HepG2 (cell line): ENCODE data around the gene WNT6. TPM values are rescaled to one million over a fixed set of nuclear protein-coding genes. Genes with fewer than 3 reads are reported as not detected.

ENCODE experiments used
- ATAC-seq: fragments of 200-7000 bp; cut with Tn5 transposase; 3 replicates; pipeline ENCODE4 v1.9.1; 2020; ENCODE audit warnings: mild to moderate bottlenecking, moderate library complexity
- BruUV-seq: library from RNA; stranded (reverse); fragments of 400-500 nt; replicated peaks from 2 replicates; lab custom pipeline; 2021; lab: Mats Ljungman, UMichigan
- CTCF ChIA-PET: fragments of 300-600 bp; formaldehyde crosslinking; extraction: SDS; loops from one replicate; lab custom pipeline; 2021; ENCODE audit warnings: low total read pairs, inconsistent platforms, low intra/inter-chr PET ratio; lab: Yijun Ruan, JAX
- POLR2A ChIA-PET: fragments of 350-600 bp; sonication (Branson Sonifier 250); formaldehyde crosslinking; loops from one replicate; lab custom pipeline; 2020; ENCODE audit warnings: antibody characterized with exemption, inconsistent platforms; lab: Yijun Ruan, JAX
- DNase-seq: peaks from one replicate; pipeline ENCODE4 v3.0.0-alpha.2; 2015; ENCODE audit warnings: low spot score
- FAIRE-seq: peaks from 3 replicates; lab custom pipeline; 2011; peaks lifted over from hg19 to GRCh38; lab: Jason Lieb, UNC
- H2AFZ ChIP-seq: one replicate; pipeline ENCODE4 v1.6.1; 2011; ENCODE audit warnings: low read length, inconsistent platforms
- H3K27ac ChIP-seq: fragments of 300-600 bp; 3 replicates; pipeline ENCODE4 v1.8.0; 2011; ENCODE audit warnings: mixed run types, mild to moderate bottlenecking, mixed read lengths, low read length, inconsistent platforms; ENCODE audit not compliant: insufficient read depth; ENCODE audit errors: extremely low read length
- H3K27me3 ChIP-seq, 2 experiments: fragments of 200-600 bp in 1 of 2; 2 replicates in 1 of 2; 3 replicates in 1 of 2; pipeline versions ENCODE4 v1.6.0 to v1.8.0; 2011; ENCODE audit warnings: low read length in 2 of 2, mild to moderate bottlenecking in 2 of 2, moderate library complexity in 2 of 2, inconsistent platforms in 1 of 2; ENCODE audit not compliant: insufficient read depth in 2 of 2, control insufficient read depth in 1 of 2
- H3K36me3 ChIP-seq, 2 experiments: fragments of 200-600 bp in 1 of 2; replicated peaks in 1 of 2; 2 replicates in 1 of 2; 3 replicates in 1 of 2; pipeline versions ENCODE4 v1.5.1 to v1.8.0; 2011; ENCODE audit warnings: low read length in 2 of 2, inconsistent platforms in 1 of 2; ENCODE audit not compliant: insufficient read depth in 2 of 2, control insufficient read depth in 1 of 2
- H3K4me1 ChIP-seq: 2 replicates; pipeline ENCODE4 v1.5.1; 2012; ENCODE audit warnings: low read length, inconsistent platforms; ENCODE audit not compliant: insufficient read depth
- H3K4me2 ChIP-seq: 2 replicates; pipeline ENCODE4 v1.6.0; 2011; ENCODE audit warnings: low read depth, low read length, inconsistent platforms
- H3K4me3 ChIP-seq, 3 experiments: fragments of 200-600 bp in 1 of 3; sonication (generic), shearing (Covaris generic) in 1 of 3; replicated peaks in 1 of 3; 2 replicates each; pipeline ENCODE4 v1.5.1; 2011 to 2016; ENCODE audit warnings: low read length in 3 of 3, inconsistent platforms in 2 of 3, low read depth in 2 of 3, mild to moderate bottlenecking in 2 of 3, control low read depth in 1 of 3, mixed read lengths in 1 of 3; ENCODE audit not compliant: insufficient read depth in 1 of 3
- H3K79me2 ChIP-seq: one replicate; pipeline ENCODE4 v1.6.1; 2011; ENCODE audit warnings: low read length, inconsistent platforms; ENCODE audit not compliant: insufficient read depth
- H3K9ac ChIP-seq: 2 replicates; pipeline ENCODE4 v1.6.0; 2011; ENCODE audit warnings: mild to moderate bottlenecking, low read depth, low read length, inconsistent platforms; ENCODE audit not compliant: insufficient read depth
- H3K9me3 ChIP-seq: 2 replicates; pipeline ENCODE4 v1.5.1; 2012; ENCODE audit warnings: mild to moderate bottlenecking, low read length
- H4K20me1 ChIP-seq: 2 replicates; pipeline ENCODE4 v1.6.0; 2011; ENCODE audit warnings: inconsistent platforms, mild to moderate bottlenecking, low read length, moderate library complexity; ENCODE audit not compliant: insufficient read depth
- ZEB1 ChIP-seq: IDR thresholded peaks from 2 replicates; pipeline ENCODE4 v1.6.1; 2012; ENCODE audit warnings: mild to moderate bottlenecking, low read depth, inconsistent platforms; ENCODE audit not compliant: insufficient replicate concordance
- ZNF75D ChIP-seq: sonication (generic); formaldehyde crosslinking; IDR thresholded peaks from 2 replicates; pipeline ENCODE4 v1.8.1; 2023; ENCODE audit warnings: missing genetic modification reagents, mild to moderate bottlenecking, borderline replicate concordance
- ZNF83 ChIP-seq: sonication (generic); formaldehyde crosslinking; IDR thresholded peaks from 2 replicates; pipeline ENCODE4 v1.4.0; 2020; ENCODE audit warnings: missing genetic modification reagents, mild to moderate bottlenecking, borderline replicate concordance
- WGBS: methylation state at CpG from one replicate; pipeline ENCODE4 v1.1.6; 2017; ENCODE audit warnings: low lambda C conversion rate; 5-methylcytosine and 5-hydroxymethylcytosine counted together
- in situ Hi-C: cut with HindIII; loops from 2 replicates; pipeline ENCODE4 v1.10.0; 2017; ENCODE audit warnings: low pct_unique_long_range_greater_than_20kb; ENCODE audit not compliant: extremely low pct_ligation_motif_present
- intact Hi-C: fragments of 100-400 bp; cut with micrococcal nuclease; formaldehyde crosslinking; loops from one replicate; pipeline ENCODE4 v1.10.0; 2022; ENCODE audit not compliant: unreplicated experiment
- polyA plus RNA-seq, 8 experiments: library from polyadenylated mRNA; depleted of rRNA in 3 of 8; stranded (reverse) in 7 of 8; unstranded in 1 of 8; fragments of >200 nt; fragmentation: Illumina TruSeq in 4 of 8; extraction: Trizol in 4 of 8; gene quantifications; 2 replicates each; pipeline versions ENCODE4 v1.2.1 to v1.2.3, GENCODE V29; 2011 to 2016; ENCODE audit warnings: low read depth in 4 of 8, missing spikeins in 1 of 8, mixed read lengths in 1 of 8; ENCODE audit not compliant: insufficient read depth in 1 of 8
- total RNA-seq, 5 experiments: library from RNA; depleted of rRNA; stranded (reverse); fragments of >200 nt; fragmentation: Illumina TruSeq; extraction: Trizol; gene quantifications; 2 replicates each; pipeline ENCODE4 v1.2.3, GENCODE V29; 2016; ENCODE audit warnings: low read depth in 1 of 5
- TF ChIP-seq, protein P1 (sequence below): sonication (generic); formaldehyde crosslinking; IDR thresholded peaks from 2 replicates; pipeline ENCODE4 v1.4.0; 2020; ENCODE audit warnings: mild to moderate bottlenecking, missing genetic modification reagents
- TF ChIP-seq, protein P2 (sequence below): IDR thresholded peaks from 2 replicates; pipeline ENCODE4 v1.6.1; 2016; ENCODE audit warnings: missing biosample characterization, missing genetic modification reagents, low read depth

Gene WNT6
- total and polyA plus RNA-seq, 2 of the 13 experiments (the other 11 are each of a cell fraction or from before 2014, with no cell fraction given): 0.20 TPM; not detected in 1

DNA sequence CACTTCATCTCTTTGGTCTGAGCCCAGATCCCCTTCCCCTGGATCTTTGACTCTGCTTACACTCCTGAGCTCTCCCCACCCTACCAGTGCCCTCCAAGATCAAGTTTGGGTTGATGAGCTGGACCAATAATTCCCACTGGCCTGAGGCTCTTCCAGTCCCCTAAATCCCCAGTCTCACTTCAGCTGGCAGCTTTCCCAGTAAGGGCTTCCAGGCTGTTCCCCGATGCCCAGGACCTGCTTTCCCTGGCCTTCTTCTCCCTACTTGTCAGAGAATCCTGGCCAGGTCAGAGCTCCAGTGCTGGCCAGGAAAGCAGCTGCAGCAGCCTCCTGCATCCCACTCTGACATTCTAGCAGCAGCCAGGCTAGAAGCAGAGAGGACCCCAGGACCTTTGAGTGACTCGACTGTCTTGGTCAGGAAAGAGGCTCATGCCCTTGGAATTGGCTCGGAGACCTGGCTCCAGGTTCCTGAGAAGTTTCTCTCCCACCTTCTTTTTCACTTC lies 3.5 kb downstream of the WNT6 start:
- Histone ChIP-seq H3K36me3 (no peaks in the 10 kb centered on the region), H2AFZ (no peak overlapping the region), H3K9me3 (no peaks in the 10 kb centered on the region), H3K79me2 (no peaks in the 10 kb centered on the region), H3K4me3 (no peak overlapping the region), H3K27ac (no peak overlapping the region), H3K27me3 (peaks cover 14 to 81% of the 10 kb centered on the region in 2 experiments), H3K4me1 (peaks cover 27% of the 10 kb centered on the region), H3K4me2 (no peak overlapping the region), H3K9ac (no peak overlapping the region), H4K20me1 (no peaks in the 10 kb centered on the region; the same call in 1 of the 2 replicates)
- ChIA-PET CTCF (no interaction called here), POLR2A (no interaction called here)
- no peak for ATAC-seq
- 16% methylated on average over 3 of the region's 3 CpGs for WGBS
- in situ Hi-C loops (no loop called here), intact Hi-C loops (loop anchor here (10.0 kb wide), 2 partner anchors 92 to 122 kb away; partner anchors contain the start of genes CDK5R2 and FEV)
- DNase-seq: no peak
- no peak for FAIRE-seq
- TF ChIP-seq, protein P1, sequence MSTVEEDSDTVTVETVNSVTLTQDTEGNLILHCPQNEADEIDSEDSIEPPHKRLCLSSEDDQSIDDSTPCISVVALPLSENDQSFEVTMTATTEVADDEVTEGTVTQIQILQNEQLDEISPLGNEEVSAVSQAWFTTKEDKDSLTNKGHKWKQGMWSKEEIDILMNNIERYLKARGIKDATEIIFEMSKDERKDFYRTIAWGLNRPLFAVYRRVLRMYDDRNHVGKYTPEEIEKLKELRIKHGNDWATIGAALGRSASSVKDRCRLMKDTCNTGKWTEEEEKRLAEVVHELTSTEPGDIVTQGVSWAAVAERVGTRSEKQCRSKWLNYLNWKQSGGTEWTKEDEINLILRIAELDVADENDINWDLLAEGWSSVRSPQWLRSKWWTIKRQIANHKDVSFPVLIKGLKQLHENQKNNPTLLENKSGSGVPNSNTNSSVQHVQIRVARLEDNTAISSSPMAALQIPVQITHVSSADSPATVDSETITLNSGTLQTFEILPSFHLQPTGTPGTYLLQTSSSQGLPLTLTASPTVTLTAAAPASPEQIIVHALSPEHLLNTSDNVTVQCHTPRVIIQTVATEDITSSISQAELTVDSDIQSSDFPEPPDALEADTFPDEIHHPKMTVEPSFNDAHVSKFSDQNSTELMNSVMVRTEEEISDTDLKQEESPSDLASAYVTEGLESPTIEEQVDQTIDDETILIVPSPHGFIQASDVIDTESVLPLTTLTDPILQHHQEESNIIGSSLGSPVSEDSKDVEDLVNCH (CRISPR knock-in tag): no peak
- TF ChIP-seq ZNF75D (CRISPR knock-in tag) (no peak), ZNF83 (CRISPR knock-in tag) (no peak), ZEB1 (no peak)
- TF ChIP-seq, protein P2, sequence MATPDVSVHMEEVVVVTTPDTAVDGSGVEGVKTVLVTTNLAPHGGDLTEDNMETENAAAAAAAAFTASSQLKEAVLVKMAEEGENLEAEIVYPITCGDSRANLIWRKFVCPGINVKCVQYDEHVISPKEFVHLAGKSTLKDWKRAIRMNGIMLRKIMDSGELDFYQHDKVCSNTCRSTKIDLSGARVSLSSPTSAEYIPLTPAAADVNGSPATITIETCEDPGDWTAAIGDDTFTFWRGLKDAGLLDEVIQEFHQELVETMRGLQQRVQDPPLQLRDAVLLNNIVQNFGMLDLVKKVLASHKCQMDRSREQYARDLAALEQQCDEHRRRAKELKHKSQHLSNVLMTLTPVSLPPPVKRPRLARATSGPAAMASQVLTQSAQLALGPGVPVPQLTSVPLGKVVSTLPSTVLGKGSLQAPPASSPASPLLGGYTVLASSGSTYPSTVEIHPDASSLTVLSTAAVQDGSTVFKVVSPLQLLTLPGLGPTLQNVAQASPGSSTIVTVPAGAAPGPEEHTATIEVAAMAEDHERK (CRISPR knock-in tag): no peak
- no TSS peak for BruUV-seq
